HepG2 (cell line): Measurements from ENCODE around the gene HOXC9. TPM values are rescaled to one million over a fixed set of nuclear protein-coding genes. Genes with fewer than 3 reads are reported as not detected.

ENCODE experiments used
- IKZF5 ChIP-seq: IDR thresholded peaks from 2 replicates; pipeline ENCODE4 v1.6.1; 2018; ENCODE audit warnings: missing genetic modification reagents, mild to moderate bottlenecking, missing compliant biosample characterization
- TCF12 ChIP-seq, 2 experiments: fragments of 450-650 bp in 1 of 2; sonication (generic) in 1 of 2; formaldehyde crosslinking in 1 of 2; IDR thresholded peaks; 2 replicates each; pipeline versions ENCODE4 v1.6.1 to v1.8.0; 2017 to 2022; ENCODE audit warnings: antibody characterized with exemption in 1 of 2, mild to moderate bottlenecking in 1 of 2, missing genetic modification reagents in 1 of 2, moderate library complexity in 1 of 2
- ZFP90 ChIP-seq: sonication (generic); formaldehyde crosslinking; IDR thresholded peaks from 2 replicates; pipeline ENCODE4 v1.8.0; 2022; ENCODE audit warnings: missing genetic modification reagents, mild to moderate bottlenecking, inconsistent platforms, borderline replicate concordance
- polyA plus RNA-seq, 8 experiments: library from polyadenylated mRNA; depleted of rRNA in 3 of 8; stranded (reverse) in 7 of 8; unstranded in 1 of 8; fragments of >200 nt; fragmentation: Illumina TruSeq in 4 of 8; extraction: Trizol in 4 of 8; gene quantifications; 2 replicates each; pipeline versions ENCODE4 v1.2.1 to v1.2.3, GENCODE V29; 2011 to 2016; ENCODE audit warnings: low read depth in 4 of 8, missing spikeins in 1 of 8, mixed read lengths in 1 of 8; ENCODE audit not compliant: insufficient read depth in 1 of 8
- total RNA-seq, 5 experiments: library from RNA; depleted of rRNA; stranded (reverse); fragments of >200 nt; fragmentation: Illumina TruSeq; extraction: Trizol; gene quantifications; 2 replicates each; pipeline ENCODE4 v1.2.3, GENCODE V29; 2016; ENCODE audit warnings: low read depth in 1 of 5
- TF ChIP-seq, protein P1 (sequence below): sonication (generic); formaldehyde crosslinking; IDR thresholded peaks from 2 replicates; pipeline ENCODE4 v1.4.0; 2020; ENCODE audit warnings: mild to moderate bottlenecking, missing genetic modification reagents
- TF ChIP-seq, protein P2 (sequence below): IDR thresholded peaks from 2 replicates; pipeline ENCODE4 v1.6.1; 2016; ENCODE audit warnings: missing genetic modification reagents, missing compliant biosample characterization

The HOXC9 gene
- total and polyA plus RNA-seq, 2 of the 13 experiments (the other 11 are each of a cell fraction or from before 2014, with no cell fraction given) = 0.11 to 1.1 TPM

- TF ChIP-seq, protein P1, sequence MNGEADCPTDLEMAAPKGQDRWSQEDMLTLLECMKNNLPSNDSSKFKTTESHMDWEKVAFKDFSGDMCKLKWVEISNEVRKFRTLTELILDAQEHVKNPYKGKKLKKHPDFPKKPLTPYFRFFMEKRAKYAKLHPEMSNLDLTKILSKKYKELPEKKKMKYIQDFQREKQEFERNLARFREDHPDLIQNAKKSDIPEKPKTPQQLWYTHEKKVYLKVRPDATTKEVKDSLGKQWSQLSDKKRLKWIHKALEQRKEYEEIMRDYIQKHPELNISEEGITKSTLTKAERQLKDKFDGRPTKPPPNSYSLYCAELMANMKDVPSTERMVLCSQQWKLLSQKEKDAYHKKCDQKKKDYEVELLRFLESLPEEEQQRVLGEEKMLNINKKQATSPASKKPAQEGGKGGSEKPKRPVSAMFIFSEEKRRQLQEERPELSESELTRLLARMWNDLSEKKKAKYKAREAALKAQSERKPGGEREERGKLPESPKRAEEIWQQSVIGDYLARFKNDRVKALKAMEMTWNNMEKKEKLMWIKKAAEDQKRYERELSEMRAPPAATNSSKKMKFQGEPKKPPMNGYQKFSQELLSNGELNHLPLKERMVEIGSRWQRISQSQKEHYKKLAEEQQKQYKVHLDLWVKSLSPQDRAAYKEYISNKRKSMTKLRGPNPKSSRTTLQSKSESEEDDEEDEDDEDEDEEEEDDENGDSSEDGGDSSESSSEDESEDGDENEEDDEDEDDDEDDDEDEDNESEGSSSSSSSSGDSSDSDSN (CRISPR knock-in tag) = peak; percentile 86
- TF ChIP-seq ZFP90 = no peak
- TF ChIP-seq IKZF5 (CRISPR knock-in tag) = no peak
- TF ChIP-seq TCF12 (IDR thresholded peaks at IDR 0.05) = no peak
- no peak for TF ChIP-seq TCF12 (CRISPR knock-in tag; IDR thresholded peaks at IDR 0.05)
- TF ChIP-seq, protein P2, sequence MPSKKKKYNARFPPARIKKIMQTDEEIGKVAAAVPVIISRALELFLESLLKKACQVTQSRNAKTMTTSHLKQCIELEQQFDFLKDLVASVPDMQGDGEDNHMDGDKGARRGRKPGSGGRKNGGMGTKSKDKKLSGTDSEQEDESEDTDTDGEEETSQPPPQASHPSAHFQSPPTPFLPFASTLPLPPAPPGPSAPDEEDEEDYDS = no peak
Measured at GRCh38 chr12:53952871-53953734, 46.9 kb upstream of the HOXC9 start (continued).
